WI38 (cell line): ENCODE data around the gene AFF3.

Experiments used
- H3K4me3 ChIP-seq: 2 replicates; pipeline ENCODE4 v1.5.1; 2011; ENCODE audit warnings: low read depth, mild to moderate bottlenecking, control low read depth, low read length
- CTCF ChIP-seq: IDR thresholded peaks from 2 replicates; pipeline ENCODE4 v1.5.1; 2012; ENCODE audit warnings: low read depth, mild to moderate bottlenecking, control low read depth, low read length

Gene AFF3

GRCh38 chr2:99715956-99716355, 426.4 kb downstream of the AFF3 start:
- H3K4me3 ChIP-seq: no peak overlapping the region
- TF ChIP-seq CTCF: no peak

- no peak overlapping the region for H3K4me3 ChIP-seq
- TF ChIP-seq CTCF: no peak
Observed at GRCh38 chr2:99714349-99714748, 428.0 kb downstream of the AFF3 start.

GRCh38 chr2:99711144-99711543, 431.2 kb downstream of the AFF3 start:
- TF ChIP-seq CTCF: no peak
- H3K4me3 ChIP-seq: no peak overlapping the region

GRCh38 chr2:99710721-99711120, 431.7 kb downstream of the AFF3 start:
- H3K4me3 ChIP-seq: no peak overlapping the region
- no peak for TF ChIP-seq CTCF

DNA sequence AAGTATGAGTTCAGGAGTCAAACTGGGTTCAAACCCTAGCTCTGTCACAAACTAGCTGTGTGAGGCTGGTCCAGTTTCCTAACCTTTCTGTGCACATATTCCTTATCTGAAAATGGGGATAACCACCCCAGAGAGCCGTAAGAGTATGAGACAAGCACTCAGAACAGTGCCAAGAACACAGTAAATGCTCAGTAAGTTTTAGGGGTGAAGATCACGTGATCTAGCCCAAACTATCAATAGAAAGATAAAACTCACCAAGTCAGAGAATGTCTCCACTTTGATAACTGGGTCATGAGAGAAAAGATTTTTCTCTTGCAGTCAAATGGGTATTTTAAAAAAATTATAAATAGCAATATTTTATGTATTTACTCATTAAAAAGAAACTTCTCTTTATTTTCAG, 433.2 kb downstream of the AFF3 start:
- TF ChIP-seq CTCF: no peak
- no peak overlapping the region for H3K4me3 ChIP-seq

DNA sequence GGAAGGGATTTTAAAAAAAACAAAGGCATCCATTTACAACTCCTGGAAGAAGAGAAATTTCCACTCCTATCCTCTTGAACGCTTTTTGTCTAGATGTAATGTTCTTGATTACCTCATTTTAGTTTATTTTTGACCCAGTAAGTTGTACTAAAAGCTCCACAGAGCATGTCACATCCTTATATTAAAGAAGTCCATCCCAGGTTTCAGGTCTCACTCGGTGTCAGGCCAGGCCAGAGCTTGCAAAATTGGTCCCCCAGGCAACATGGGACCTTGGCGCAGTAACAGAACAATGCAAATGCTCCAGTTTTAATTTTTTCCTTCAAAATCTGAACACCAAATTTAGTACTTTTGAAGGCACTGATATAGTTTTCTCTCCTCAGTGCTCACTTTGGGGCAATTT, 434.2 kb downstream of the AFF3 start:
- no peak overlapping the region for H3K4me3 ChIP-seq
- TF ChIP-seq CTCF: no peak

DNA sequence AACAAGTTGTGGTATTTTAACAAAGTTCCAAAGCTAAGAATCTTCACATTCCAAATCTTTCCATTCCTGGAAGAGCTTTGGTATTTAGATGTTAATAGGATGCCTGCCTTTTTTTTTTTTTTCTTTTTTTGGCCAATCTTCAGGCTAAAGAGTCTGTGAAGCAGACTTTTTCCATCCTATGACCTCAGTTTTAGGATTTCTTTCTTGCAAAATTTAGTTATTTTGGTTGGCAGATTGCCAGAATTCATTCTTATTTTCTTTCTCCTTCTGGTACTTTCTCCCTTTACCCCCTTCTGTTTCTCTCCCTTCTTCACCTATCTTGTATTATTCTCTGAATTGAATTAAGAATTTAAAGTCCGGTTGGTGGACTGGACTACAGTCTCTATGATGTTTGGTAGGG, 434.8 kb downstream of the AFF3 start:
- no peak overlapping the region for H3K4me3 ChIP-seq
- TF ChIP-seq CTCF: no peak

DNA sequence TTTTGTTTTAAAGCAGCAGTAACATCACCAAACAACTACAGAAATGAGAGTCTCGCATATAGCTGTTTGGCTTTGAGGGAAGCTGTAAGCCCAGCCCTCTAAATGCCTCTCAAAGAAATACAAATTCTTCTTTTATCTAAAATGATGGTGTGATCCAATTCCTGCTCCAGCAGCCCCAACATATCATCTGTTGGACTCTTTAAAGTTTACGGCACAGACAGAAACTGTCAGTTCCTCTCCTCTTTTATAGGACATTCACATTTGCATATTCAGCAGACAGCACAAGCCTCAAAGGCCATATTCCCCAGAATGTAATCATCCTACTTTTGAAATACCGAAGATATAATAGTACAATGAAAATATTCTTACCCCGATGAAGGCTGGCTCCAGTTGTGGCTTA, 435.7 kb downstream of the AFF3 start:
- no peak overlapping the region for H3K4me3 ChIP-seq
- TF ChIP-seq CTCF: no peak
